ENCODE measurements around the gene HOXC5. TPM values are rescaled to one million over a fixed set of nuclear protein-coding genes. Genes with fewer than 3 reads are reported as not detected.

Gene HOXC5
- total and polyA plus RNA-seq, 4 donors, result not detected

- no peak for TF ChIP-seq HNF4G (IDR thresholded peaks at IDR 0.05)
Measured at GRCh38 chr12:54033106-54033979, 493 bp downstream of the HOXC5 start (continued).

- 8% methylated on average over 57 of the region's 57 CpGs for WGBS
- Histone ChIP-seq H3K9me3 (ENCODE audit: control insufficient read depth in 4 of 4, low read length in 3 of 4) (peaks cover 0 to 3% (median 0%) of the 10 kb centered on the region in 4 donors), H3K27me3 (ENCODE audit: control insufficient read depth in 4 of 4, insufficient read depth in 4 of 4, low read length in 3 of 4) (peaks cover 12 to 28% (median 17%) of the 10 kb centered on the region in 4 donors), H3K9ac (ENCODE audit: low read depth in 1 of 2, low read length in 2 of 2) (no peak overlapping the region), H3K36me3 (ENCODE audit: control insufficient read depth in 4 of 4, insufficient read depth in 3 of 4, low read depth in 1 of 4, low read length in 3 of 4) (no peaks in the 10 kb centered on the region), H3K4me3 (ENCODE audit: low read depth in 1 of 3, low read length in 3 of 3) (peak overlapping the region in 1 of 3 donors; percentile 7), H3K4me1 (ENCODE audit: control insufficient read depth in 4 of 4, insufficient read depth in 4 of 4, low read length in 3 of 4) (peaks cover 0 to 20% (median 4%) of the 10 kb centered on the region in 4 donors), H3K27ac (ENCODE audit: low read depth in 1 of 2, low read length in 2 of 2) (no peak overlapping the region)
- no peak for DNase-seq (ENCODE audit: low spot score)
- TF ChIP-seq HNF4G (IDR thresholded peaks at IDR 0.05), result no peak
- TF ChIP-seq HNF4A (conservative IDR thresholded peaks at IDR 0.05), result no peak
- no peak for TF ChIP-seq JUND (IDR thresholded peaks at IDR 0.05)
- TF ChIP-seq TAF1 (conservative IDR thresholded peaks at IDR 0.05), result no peak
- no peak for TF ChIP-seq REST (IDR thresholded peaks at IDR 0.05)
Measured at GRCh38 chr12:54033980-54034784, 1.3 kb downstream of the HOXC5 start.

- Histone ChIP-seq H3K27me3 (ENCODE audit: control insufficient read depth in 4 of 4, insufficient read depth in 4 of 4, low read length in 3 of 4) (peaks cover 10 to 35% (median 17%) of the 10 kb centered on the region in 4 donors), H3K4me3 (ENCODE audit: low read depth in 1 of 3, low read length in 3 of 3) (no peak overlapping the region), H3K9me3 (ENCODE audit: control insufficient read depth in 4 of 4, low read length in 3 of 4) (peaks cover 0 to 3% (median 0%) of the 10 kb centered on the region in 4 donors), H3K4me1 (ENCODE audit: control insufficient read depth in 4 of 4, insufficient read depth in 4 of 4, low read length in 3 of 4) (peaks cover 0 to 14% (median 2%) of the 10 kb centered on the region in 4 donors), H3K9ac (ENCODE audit: low read depth in 1 of 2, low read length in 2 of 2) (no peak overlapping the region), H3K36me3 (ENCODE audit: control insufficient read depth in 4 of 4, insufficient read depth in 3 of 4, low read depth in 1 of 4, low read length in 3 of 4) (no peaks in the 10 kb centered on the region), H3K27ac (ENCODE audit: low read depth in 1 of 2, low read length in 2 of 2) (no peak overlapping the region)
- TF ChIP-seq RXRA (IDR thresholded peaks at IDR 0.05), result no peak
- TF ChIP-seq HNF4A (conservative IDR thresholded peaks at IDR 0.05), result no peak
- TF ChIP-seq JUND (IDR thresholded peaks at IDR 0.05), result no peak
- no peak for TF ChIP-seq YY1 (IDR thresholded peaks at IDR 0.05)
- no peak for TF ChIP-seq MAX (IDR thresholded peaks at IDR 0.05)
- no peak for TF ChIP-seq SP1 (IDR thresholded peaks at IDR 0.05)
- no peak for TF ChIP-seq FOXA2 (IDR thresholded peaks at IDR 0.05)
- no peak for TF ChIP-seq FOXA1 (IDR thresholded peaks at IDR 0.05)
- TF ChIP-seq NR2F2 (IDR thresholded peaks at IDR 0.05), result no peak
- no peak for TF ChIP-seq ATF3 (IDR thresholded peaks at IDR 0.05)
- no peak for TF ChIP-seq ZBTB33 (IDR thresholded peaks at IDR 0.05)
- no peak for TF ChIP-seq CTCF (IDR thresholded peaks at IDR 0.05; ENCODE audit: low read depth, low read length, missing input control)
- no peak for TF ChIP-seq GABPA (IDR thresholded peaks at IDR 0.05 in 1 of 2, conservative IDR thresholded peaks at IDR 0.05 in 1 of 2)
- WGBS, result 28% methylated on average over 22 of the region's 22 CpGs
- no peak for DNase-seq (ENCODE audit: low spot score)
Measured at GRCh38 chr12:54034785-54035310, 2.0 kb downstream of the HOXC5 start.

All from liver (tissue), 9 donors.